Right renal pelvis (tissue), 4 donors: ENCODE measurements around the gene PYGB. TPM values are rescaled to one million over a fixed set of nuclear protein-coding genes. Genes with fewer than 3 reads are reported as not detected.
A peak's percentile ranks its signal among the peaks of the same experiment; 100 is the strongest.

ENCODE experiments used
- DNase-seq, 4 donors: peaks; one replicate each; pipeline ENCODE4 v3.0.0-alpha.2; 2013; ENCODE audit warnings: low read depth in 4 of 4, low spot score in 3 of 4, missing footprints in 1 of 4
- polyA plus RNA-seq, 4 donors: library from polyadenylated mRNA; unstranded; fragments of 120-200 nt; gene quantifications; one replicate each; pipeline ENCODE4 v1.2.1, GENCODE V29; 2013; ENCODE audit not compliant: insufficient read length in 4 of 4

The PYGB gene
- polyA plus RNA-seq, 4 donors, result 43.4 to 49.5 (median 47.8) TPM

DNA sequence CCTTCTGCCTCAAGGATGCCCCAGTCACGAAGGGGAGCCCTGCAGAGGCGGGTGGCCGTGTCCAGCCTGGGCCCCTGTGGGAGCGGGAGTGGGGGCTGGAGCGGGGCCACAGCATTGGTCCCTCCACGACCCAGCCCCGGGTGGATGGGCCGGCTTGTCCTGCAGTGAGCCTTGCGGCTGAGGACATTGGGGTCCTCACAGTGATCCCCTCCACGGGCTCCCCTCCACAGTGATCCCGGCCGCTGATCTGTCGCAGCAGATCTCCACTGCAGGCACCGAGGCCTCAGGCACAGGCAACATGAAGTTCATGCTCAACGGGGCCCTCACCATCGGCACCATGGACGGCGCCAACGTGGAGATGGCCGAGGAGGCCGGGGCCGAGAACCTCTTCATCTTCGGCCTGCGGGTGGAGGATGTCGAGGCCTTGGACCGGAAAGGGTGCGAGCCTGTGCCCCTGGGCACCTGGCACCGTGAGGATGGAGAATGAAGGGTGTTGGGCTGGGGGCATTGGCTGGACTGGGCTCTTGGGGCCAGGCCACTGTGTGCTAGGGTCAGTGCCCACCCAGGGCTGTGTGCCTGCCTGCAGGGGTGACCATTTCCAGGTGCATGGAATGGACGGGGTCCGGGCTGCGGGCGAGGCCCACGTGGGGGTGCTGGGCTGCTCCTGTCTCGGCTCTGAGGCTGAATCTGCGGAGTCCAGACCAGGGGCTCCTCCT is 44.4 kb downstream of the PYGB start:
- no peak for DNase-seq

DNA sequence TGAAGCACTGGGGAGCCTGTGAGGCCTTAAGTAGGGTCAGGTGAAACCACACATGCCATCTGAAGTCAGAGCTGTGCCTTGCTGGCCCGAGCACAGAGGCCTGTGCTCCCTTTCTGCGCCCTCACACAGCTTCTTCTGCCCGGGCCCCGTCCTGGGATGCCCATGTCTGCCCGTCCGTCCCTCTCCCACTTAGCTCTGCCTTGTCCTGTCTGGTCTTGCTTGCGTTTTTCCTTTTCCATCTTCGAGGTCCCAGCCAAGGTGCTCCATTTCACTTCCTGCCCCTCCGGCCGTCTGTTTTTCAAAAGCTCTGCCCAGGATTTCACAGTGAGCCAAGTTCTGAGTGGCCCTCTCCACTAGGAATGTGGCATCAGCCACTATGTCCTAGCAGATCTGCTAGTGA is 45.6 kb downstream of the PYGB start:
- no peak for DNase-seq

DNA sequence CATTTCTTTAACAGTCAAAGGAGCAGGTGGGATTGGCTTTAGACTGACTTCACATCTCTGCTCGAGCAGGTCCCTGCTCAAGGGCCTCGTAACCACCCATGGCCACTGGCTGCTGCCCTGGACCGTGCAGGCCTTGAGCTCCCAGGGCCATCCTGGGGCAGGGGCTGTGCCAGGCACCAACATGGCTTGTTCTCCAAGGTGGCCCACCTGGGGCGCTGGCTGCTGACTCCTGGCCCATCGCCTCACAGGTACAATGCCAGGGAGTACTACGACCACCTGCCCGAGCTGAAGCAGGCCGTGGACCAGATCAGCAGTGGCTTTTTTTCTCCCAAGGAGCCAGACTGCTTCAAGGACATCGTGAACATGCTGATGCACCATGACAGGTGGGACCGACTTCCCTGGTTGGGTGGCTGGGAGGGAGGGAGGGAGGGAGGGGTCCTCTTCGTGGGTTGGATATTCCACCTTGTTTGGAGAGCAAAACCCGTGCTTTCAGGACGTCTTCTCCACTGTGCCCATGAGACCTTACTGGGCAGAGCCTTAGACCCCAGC is 46.1 kb downstream of the PYGB start:
- DNase-seq, result no peak

DNA sequence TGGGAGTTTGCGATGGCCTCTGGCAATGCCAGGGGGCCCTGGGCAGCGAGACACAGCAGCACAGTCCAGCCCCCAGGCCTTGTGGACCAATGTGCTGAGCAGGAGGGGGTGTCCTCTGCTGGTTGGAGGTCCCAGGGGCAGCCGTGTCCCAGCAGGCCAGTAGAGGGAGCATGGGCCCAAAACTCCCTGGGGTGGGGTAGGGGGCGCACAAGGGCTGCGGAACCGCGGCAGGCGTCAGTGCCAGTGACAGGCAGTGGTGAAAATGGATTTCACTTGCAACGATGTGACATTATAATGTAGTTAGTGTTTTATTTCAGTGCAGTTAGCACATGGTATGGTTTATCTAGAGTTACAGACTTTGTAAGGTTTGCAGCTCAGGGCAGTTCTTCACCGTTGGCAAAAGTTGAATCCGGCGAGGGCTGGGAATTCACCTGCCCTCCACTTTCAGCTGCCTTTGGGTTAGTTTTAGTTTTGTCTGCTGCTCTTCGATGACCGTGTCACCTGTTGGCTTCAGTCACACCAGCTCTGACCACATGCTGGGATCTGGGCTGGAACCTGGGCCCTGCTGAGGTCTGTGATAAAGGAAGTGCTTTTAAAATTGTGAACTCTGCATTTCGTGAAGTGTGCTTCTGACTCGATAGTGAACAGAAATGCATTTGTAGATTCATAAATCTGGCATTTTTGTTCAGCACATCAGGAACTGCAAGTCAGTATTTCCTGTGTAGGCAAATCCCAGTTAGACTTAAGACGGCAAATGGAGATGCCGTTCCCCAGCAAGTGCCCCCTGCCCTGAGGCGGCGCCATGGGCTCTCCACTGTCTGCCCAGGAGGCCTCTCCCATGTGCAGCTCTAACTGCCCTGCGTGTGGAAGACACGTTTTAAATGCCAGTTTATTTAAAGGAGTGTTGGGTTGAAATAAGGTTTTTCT is 46.8 kb downstream of the PYGB start:
- DNase-seq, result peak in 2 of 4 donors; percentile 8 to 35

DNA sequence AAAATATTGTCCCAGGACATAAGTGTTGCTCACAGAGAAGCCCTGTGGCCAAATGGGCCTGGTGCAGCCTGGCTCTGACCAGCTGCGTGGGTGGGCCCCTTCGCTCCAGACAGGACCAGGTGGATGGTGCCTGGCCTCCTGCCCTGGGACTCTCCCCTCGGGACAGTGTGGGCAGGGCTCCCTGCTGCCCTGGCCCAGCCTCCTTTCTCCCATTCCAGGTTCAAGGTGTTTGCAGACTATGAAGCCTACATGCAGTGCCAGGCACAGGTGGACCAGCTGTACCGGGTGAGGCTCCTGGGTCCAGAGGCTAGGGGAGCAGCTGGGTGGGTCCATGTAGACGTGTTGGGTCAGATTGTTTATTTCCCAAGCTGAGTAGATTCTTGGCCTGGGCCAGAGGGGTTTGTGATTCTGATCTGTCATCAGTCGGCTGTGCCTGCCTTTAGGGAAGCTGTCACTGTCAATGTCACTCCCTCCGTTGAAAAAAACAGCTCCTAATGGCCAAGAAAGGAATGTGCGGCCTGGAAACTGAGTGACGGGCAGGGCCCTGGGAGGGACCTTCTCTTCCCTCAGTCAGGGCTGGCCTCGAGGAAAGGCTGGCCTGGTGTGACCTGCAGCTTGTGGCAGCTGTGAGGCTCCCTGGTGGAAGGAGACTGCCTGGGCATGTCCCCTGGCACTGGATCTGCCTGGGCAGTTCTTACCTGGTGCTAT is 47.7 kb downstream of the PYGB start:
- no peak for DNase-seq

DNA sequence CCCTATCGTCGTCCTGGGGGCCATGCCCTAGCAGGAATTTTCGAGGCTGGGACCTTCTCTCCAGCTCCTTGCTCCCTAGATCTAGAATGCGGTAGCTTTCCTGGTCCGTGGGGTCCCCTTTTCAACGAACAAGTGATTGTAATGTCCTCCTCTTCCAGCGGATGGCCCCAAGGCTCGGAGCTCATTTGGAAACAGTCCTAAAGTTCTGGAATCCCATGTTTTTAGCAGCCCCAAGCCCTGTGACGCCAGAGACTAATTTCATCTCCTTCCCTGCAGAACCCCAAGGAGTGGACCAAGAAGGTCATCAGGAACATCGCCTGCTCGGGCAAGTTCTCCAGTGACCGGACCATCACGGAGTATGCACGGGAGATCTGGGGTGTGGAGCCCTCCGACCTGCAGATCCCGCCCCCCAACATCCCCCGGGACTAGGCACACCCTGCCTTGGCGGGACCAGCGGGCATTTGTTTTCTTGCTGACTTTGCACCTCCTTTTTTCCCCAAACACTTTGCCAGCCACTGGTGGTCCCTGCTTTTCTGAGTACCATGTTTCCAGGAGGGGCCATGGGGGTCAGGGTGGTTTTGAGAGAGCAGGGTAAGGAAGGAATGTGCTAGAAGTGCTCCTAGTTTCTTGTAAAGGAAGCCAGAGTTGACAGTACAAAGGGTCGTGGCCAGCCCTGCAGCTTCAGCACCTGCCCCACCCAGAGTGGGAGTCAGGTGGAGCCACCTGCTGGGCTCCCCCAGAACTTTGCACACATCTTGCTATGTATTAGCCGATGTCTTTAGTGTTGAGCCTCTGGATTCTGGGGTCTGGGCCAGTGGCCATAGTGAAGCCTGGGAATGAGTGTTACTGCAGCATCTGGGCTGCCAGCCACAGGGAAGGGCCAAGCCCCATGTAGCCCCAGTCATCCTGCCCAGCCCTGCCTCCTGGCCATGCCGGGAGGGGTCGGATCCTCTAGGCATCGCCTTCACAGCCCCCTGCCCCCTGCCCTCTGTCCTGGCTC is 48.5 kb downstream of the PYGB start:
- DNase-seq, result no peak

DNA sequence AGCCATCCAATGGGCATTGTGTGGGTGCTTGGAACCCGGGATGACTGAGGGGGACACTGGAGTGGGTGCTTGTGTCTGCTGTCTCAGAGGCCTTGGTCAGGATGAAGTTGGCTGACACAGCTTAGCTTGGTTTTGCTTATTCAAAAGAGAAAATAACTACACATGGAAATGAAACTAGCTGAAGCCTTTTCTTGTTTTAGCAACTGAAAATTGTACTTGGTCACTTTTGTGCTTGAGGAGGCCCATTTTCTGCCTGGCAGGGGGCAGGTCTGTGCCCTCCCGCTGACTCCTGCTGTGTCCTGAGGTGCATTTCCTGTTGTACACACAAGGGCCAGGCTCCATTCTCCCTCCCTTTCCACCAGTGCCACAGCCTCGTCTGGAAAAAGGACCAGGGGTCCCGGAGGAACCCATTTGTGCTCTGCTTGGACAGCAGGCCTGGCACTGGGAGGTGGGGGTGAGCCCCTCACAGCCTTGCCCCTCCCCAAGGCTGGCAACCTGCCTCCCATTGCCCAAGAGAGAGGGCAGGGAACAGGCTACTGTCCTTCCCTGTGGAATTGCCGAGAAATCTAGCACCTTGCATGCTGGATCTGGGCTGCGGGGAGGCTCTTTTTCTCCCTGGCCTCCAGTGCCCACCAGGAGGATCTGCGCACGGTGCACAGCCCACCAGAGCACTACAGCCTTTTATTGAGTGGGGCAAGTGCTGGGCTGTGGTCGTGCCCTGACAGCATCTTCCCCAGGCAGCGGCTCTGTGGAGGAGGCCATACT is 49.4 kb downstream of the PYGB start:
- no peak for DNase-seq

DNA sequence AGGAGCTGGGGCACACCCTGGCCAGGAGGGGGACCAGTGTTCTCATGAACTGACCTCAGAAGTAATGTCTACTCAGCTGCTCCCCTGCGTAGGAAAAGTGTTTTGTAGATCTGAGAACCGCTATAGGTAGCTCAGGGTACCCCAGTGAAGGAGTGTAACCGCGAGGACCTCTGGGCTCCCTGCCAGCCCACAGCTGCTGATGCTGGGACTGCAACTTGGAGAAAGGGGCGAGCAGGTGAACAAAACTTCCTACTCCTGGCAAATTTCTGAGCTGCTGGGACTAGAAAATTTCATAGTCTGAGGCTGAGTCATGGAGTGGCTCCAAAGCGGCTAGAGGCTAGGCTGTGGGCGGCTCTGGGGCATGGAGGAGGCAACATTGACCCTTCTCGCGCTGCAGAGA is 51.9 kb downstream of the PYGB start:
- no peak for DNase-seq

DNA sequence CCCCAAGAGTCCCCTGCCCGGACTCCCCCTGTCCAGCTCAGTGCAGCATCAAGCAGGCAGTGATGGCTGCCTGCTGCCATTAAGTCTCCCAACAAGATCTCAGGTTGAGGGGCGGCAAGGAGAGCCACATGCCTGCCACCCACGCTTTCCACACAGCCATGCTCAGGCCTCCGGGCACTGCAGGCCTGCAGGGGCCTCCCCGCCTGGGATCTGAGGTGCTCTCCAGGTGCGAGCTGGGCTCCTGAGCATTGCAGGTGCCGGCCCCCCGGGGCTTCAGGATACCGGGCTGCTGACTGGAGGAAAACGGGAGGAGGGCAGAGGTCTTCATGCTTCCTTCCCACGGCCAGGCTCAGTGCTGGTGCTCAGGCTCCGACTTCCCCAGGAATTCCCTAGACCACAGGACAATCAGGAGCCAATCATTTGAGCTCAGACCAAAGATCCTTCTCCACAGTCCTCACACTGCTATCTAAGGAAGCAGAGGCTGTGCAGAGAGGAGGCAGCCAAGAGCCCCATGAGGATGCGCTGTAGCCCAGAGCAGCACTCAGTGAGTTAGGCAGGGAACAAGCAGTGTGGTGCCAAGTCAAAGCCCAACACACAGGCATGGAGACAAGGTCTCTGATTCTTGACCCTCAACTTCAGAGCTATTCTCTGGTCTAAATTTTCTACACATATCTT is 52.7 kb downstream of the PYGB start:
- no peak for DNase-seq

DNA sequence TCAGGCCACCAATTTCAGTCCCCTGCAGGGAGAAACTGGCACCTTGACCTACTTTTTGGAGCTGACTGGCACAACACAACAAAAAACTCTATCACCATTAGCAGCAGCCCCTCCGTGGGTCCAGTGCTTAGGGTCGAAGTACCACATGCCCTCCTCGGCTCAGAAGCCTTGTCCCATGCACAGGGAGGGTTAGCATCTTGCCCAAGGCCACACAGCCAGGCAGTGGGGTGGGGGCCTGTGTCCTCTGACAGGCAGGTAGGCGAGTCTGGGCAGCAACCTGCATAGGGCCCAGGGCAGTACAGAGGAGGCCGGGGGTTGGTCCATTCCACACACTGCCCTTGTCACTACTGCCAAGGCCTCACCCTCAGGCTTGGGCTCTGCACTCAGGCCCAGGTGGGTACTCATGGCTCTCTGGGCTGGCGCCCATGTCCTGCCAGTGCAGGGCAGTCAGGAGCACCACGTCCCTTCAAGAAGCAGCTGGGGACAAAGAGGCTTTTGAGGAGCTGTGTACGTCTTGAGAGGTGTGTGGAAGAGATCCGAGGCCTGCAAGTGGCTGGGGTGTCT is 53.6 kb downstream of the PYGB start:
- DNase-seq, result no peak

DNA sequence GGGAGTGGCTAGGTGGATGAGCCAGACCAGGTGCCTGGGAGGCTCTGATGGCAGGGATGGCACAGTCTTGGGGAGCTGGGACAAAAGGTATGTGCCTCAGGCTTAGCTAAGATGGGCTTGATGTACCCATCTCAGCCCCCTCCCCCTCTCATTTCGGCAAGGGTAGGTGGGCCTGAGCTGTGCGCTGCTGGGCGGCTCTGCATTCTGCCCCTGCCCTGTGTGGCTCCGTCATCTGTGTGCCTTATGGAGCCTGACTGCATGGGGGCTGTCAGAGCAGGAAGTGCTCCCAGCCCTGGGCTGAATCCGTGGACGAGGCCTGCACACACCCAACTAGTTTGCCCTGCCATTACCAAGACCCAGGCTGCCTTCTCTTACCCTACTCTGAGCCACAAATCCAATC is 54.7 kb downstream of the PYGB start:
- no peak for DNase-seq

DNA sequence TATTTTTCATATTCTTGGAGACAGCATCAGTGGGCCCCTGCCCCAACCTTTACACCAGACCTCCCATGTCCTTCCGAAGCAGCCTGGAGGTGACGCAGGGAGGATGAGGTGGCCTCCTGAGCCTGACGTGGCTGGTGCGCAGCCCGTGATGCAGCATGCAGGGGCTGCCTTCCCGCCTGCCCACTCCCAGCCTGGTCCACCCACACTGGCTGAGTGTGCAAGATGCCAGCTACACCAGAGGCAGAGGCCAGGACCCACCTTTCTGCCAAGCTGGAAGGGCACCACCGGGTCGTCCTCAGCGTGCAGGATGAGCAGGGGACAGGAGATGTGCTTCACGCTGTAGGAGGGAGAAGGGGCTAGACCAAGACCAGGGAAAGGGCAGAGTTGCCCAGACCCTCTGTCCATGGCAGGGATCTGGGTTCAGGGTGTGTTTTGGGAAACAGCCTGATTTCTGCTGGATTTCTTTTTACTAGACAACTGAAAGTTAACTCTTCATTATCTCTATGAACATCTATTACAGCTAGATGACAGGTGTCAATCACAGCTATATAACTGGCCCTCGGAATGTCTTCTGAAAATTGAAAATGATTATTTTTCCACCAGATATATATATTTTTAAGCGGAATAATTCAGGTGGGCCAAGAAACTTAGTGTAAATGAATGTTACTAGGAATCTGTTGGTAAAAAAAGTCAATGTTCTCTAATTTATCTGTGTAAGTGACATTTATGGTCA is 55.6 kb downstream of the PYGB start:
- no peak for DNase-seq

DNA sequence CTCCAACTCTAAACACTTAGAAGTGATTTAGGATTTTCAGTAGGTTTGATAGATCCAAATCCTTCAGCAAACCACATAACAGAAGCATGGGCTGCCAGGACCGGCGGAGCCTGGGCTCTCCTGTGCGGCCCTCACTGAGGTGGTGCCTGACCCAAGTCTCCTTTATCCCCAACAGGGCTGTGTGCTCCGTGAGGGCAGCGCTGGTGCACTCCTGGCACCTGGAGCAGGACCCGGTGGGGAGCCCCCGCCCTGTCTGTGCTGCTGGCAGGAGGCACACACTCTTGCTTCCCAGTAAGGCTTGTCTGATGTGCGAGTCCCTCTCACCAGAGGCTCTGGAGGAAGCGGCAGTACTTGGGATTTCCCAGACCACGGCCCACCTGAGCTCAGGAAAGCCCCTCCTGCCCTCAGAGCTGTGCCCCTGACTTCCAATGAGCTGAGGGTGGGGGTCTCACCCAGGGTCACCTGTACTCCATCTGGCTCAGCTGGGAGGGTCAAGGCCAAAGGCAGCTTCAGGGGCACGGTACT is 56.2 kb downstream of the PYGB start:
- no peak for DNase-seq

DNA sequence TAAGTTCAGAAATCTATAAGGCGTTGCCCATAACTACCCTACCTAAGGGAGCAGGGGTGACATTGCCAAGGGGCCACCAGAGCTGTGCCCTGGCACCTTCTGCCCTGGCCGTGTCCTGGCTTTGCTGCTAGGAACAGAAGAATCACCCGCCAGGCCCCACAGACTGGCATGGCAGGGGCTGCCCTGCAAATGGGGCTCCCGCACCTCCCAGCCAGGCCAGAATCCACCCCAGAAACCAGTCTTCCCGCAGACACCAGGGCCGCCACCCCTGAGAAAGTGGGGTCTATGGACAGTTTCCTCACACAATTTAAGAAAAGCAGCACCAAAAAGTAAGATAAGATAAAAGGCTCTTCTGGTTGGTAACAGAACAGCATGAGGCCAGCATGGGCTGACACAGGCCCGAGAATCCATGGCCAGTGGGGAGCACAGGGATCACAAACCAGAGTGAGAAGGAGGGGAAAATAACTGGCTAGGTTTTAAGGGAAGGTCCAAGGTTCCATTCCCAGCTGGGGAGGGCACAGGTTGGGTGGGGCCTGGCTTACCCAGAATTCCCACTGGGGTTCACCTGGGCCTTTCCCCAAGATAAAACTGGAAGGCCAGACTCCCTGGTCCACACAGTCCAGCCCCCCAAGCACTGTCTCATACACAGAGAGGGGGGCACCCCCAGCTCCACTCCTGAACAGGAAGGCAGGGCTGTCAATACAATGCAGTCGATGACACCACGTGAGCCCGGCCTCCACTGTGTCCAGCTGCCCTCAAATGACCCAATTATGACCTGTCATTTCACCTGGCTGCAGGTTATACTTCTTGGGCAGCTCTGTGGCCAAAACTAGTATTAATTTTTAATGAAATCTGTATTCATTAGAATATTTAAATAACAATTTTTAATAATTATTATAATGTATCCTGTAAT is 59.4 kb downstream of the PYGB start:
- DNase-seq, result no peak

DNA sequence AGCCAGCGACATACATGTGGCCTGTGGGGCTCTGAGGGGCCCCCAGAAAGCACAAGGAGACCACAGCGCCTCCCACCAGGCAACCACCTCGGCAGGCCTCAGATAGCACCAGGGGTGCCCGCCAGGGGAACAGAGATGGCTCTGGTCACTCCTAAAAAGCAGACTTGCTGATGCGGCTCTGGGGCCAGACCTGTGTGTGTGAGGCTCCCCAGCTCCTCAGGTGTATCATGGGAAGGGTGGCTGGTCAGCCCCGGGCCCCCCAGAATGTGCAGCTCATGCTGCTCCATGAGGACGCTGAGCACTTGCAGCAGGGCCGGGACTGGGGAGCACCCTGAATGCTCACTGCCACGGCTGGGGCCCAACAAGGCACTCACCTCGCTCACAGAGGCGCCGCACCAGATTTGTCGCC is 60.2 kb downstream of the PYGB start:
- DNase-seq, result no peak
